B cell (primary cell): ENCODE results near the gene SLC17A8.

Experiments
- EZH2 ChIP-seq: IDR thresholded peaks from 2 replicates; pipeline ENCODE4 v1.6.1; 2012; ENCODE audit warnings: borderline replicate concordance, low read depth, mild to moderate bottlenecking, moderate library complexity, low read length; ENCODE audit not compliant: insufficient read depth, poor library complexity, severe bottlenecking
- TF ChIP-seq, protein P1 (sequence below): fragments of 200-600 bp; IDR thresholded peaks from one replicate; pipeline ENCODE4 v1.8.0; 2022; ENCODE audit warnings: antibody characterized with exemption, mild to moderate bottlenecking

- TF ChIP-seq, protein P1, sequence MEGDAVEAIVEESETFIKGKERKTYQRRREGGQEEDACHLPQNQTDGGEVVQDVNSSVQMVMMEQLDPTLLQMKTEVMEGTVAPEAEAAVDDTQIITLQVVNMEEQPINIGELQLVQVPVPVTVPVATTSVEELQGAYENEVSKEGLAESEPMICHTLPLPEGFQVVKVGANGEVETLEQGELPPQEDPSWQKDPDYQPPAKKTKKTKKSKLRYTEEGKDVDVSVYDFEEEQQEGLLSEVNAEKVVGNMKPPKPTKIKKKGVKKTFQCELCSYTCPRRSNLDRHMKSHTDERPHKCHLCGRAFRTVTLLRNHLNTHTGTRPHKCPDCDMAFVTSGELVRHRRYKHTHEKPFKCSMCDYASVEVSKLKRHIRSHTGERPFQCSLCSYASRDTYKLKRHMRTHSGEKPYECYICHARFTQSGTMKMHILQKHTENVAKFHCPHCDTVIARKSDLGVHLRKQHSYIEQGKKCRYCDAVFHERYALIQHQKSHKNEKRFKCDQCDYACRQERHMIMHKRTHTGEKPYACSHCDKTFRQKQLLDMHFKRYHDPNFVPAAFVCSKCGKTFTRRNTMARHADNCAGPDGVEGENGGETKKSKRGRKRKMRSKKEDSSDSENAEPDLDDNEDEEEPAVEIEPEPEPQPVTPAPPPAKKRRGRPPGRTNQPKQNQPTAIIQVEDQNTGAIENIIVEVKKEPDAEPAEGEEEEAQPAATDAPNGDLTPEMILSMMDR = no peak
- TF ChIP-seq EZH2 = no peak
Observed at GRCh38 chr12:100439797-100440196, 82.9 kb downstream of the SLC17A8 start.
